DOHH2 (cell line): ENCODE results near the gene CCIN.
"Not testable (repeated sequence)": the region's sequence is repeated elsewhere in the genome, so short reads cannot be mapped to it uniquely, and the experiment has no call there.

Source experiments
- CTCF ChIP-seq: fragments of 200-600 bp; sonication (generic); IDR thresholded peaks from one replicate; pipeline ENCODE4 v1.5.1; 2014; ENCODE audit warnings: antibody characterized with exemption, mild to moderate bottlenecking, low read depth, low read length; ENCODE audit not compliant: poor library complexity, severe bottlenecking
- EZH2phosphoT487 ChIP-seq: fragments of 200-600 bp; sonication (generic); IDR thresholded peaks from 2 replicates; pipeline ENCODE4 v1.6.1; 2017; ENCODE audit warnings: borderline replicate concordance, mild to moderate bottlenecking, antibody characterized with exemption, low read length, moderate library complexity, mixed read lengths

DNA sequence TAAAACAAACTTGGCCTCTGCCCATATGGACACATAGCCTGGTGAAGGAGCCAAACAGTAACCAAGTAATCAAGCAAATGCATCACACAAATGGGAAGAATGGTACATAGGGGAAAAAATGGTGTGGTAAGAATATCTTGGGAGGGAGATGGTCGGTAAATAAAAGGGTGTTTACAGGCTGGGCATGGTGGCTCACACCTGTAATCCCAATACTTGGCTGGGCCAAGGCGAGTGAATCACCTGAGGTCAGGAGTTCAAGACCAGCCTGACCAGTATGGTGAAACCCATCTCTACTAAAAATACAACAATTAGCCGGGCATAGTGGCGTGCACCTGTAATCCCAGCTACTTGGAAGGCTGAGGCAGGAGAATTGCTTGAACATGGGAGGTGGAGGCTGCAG is 9.7 kb upstream of the CCIN start:
- TF ChIP-seq CTCF, EZH2phosphoT487: not testable (repeated sequence)
